ENCODE data around the gene CDH16. TPM values are rescaled to one million over a fixed set of nuclear protein-coding genes. Genes with fewer than 3 reads are reported as not detected.

The CDH16 gene
- total and polyA plus RNA-seq, 2 of the 13 experiments (the other 11 are each of a cell fraction or from before 2014, with no cell fraction given): 2.7 to 3.9 TPM

- TF ChIP-seq RERE (CRISPR knock-in tag; IDR thresholded peaks at IDR 0.05; ENCODE audit: low read depth) (no peak), RFX5 (IDR thresholded peaks at IDR 0.05; ENCODE audit: low read depth, low read length) (no peak), SIN3A (IDR thresholded peaks at IDR 0.05; ENCODE audit: borderline replicate concordance, low read depth, low read length) (no peak), ZNF768 (CRISPR knock-in tag; IDR thresholded peaks at IDR 0.05) (peak; percentile 44; the same call in 1 of the 2 replicates), EP300 (IDR thresholded peaks at IDR 0.05; ENCODE audit: low read depth in 2 of 2, low read length in 2 of 2) (no peak), EP300 (CRISPR knock-in tag; IDR thresholded peaks at IDR 0.05; ENCODE audit: borderline replicate concordance) (no peak), HNF1B (CRISPR knock-in tag; IDR thresholded peaks at IDR 0.05) (0 out of 2 replicates have a peak, but pooled peaks have one; percentile 3), CEBPB (IDR thresholded peaks at IDR 0.05; ENCODE audit: borderline replicate concordance, low read depth, low read length) (no peak), TAF1 (CRISPR knock-in tag; IDR thresholded peaks at IDR 0.05) (no peak), RBM39 (IDR thresholded peaks at IDR 0.05; ENCODE audit: low read depth, low read length, poor library complexity, severe bottlenecking) (peak; percentile 55), ZNF687 (CRISPR knock-in tag; IDR thresholded peaks at IDR 0.05) (peak; percentile 66), KLF12 (CRISPR knock-in tag; IDR thresholded peaks at IDR 0.05; ENCODE audit: borderline replicate concordance) (peak; percentile 70; the same call in 1 of the 2 replicates), ZNF563 (CRISPR knock-in tag; IDR thresholded peaks at IDR 0.05) (0 out of 2 replicates have a peak, but pooled peaks have one; percentile 41), GABPB1 (CRISPR knock-in tag; IDR thresholded peaks at IDR 0.05) (peak; percentile 53; the same call in 1 of the 2 replicates), HNF4G (IDR thresholded peaks at IDR 0.05; ENCODE audit: borderline replicate concordance, low read depth, low read length) (no peak), HNF4G (CRISPR knock-in tag; IDR thresholded peaks at IDR 0.05; ENCODE audit: borderline replicate concordance, low read depth) (0 out of 2 replicates have a peak, but pooled peaks have one; percentile 27), ZNF724P (CRISPR knock-in tag; IDR thresholded peaks at IDR 0.05; ENCODE audit: borderline replicate concordance) (0 out of 2 replicates have a peak, but pooled peaks have one; percentile 45)
Measured at GRCh38 chr16:66924527-66925321, 6.0 kb upstream of the CDH16 start (continued).

All from HepG2 (cell line).